ENCODE measurements around the gene NAV3.
"Not testable (repeated sequence)": the region's sequence is repeated elsewhere in the genome, so short reads cannot be mapped to it uniquely, and the experiment has no call there.

The NAV3 gene

GRCh38 chr12:78236264-78236663, 405.6 kb downstream of the NAV3 start:
- DNase-seq (ENCODE audit: low read depth in 2 of 2, low spot score in 1 of 2) = no peak

- DNase-seq (ENCODE audit: low read depth in 2 of 2, low spot score in 1 of 2) = no peak
Measured at GRCh38 chr12:78239544-78239943, 408.9 kb downstream of the NAV3 start.

- DNase-seq (ENCODE audit: low read depth in 2 of 2, low spot score in 1 of 2) = no peak
Measured at GRCh38 chr12:78240827-78241226, 410.1 kb downstream of the NAV3 start.

DNA sequence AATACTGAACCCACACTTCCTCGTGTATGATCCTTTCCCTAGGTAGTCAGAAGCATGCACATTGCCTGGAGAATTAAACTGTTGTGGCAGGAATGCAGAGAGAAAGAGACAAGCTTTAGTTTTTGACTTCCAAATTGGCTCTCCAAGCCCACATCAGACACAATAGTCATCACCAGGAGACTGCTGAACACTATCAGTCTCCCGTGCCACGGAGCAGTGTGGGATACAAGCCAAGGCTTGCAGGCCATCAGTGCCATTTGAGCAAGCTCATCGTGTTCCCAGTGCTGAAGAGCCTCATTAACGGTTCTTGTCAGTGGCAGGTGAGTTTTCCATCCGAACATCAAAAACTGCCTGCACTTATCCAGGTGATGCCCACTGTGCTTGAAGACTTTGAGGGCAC, 410.8 kb downstream of the NAV3 start:
- no peak for DNase-seq (ENCODE audit: low read depth in 2 of 2, low spot score in 1 of 2)

GRCh38 chr12:78244916-78245507, 414.3 kb downstream of the NAV3 start:
- no peak for DNase-seq (ENCODE audit: low read depth in 2 of 2, low spot score in 1 of 2)

- no peak for DNase-seq (ENCODE audit: low read depth in 2 of 2, low spot score in 1 of 2)
Measured at GRCh38 chr12:78248321-78248720, 417.6 kb downstream of the NAV3 start.

DNA sequence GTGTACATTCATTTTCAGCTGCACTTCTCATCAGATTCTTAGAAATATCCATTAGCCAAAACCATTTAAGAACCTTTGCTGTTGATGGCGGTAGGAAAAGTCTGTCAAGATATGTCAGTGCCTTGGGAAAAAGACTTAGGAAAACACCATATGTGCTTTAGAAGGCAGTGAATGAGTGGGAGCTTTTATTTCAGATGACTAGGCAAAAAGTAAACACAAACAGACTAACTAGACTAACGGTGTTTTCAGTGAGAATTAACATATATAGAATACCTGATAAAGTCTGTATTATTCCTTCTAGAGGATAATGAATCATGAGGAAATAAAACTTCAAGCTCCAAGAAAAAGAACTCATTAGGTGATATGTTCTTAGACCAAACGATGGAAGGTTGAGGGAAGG, 418.9 kb downstream of the NAV3 start:
- no peak for DNase-seq (ENCODE audit: low read depth in 2 of 2, low spot score in 1 of 2)

DNA sequence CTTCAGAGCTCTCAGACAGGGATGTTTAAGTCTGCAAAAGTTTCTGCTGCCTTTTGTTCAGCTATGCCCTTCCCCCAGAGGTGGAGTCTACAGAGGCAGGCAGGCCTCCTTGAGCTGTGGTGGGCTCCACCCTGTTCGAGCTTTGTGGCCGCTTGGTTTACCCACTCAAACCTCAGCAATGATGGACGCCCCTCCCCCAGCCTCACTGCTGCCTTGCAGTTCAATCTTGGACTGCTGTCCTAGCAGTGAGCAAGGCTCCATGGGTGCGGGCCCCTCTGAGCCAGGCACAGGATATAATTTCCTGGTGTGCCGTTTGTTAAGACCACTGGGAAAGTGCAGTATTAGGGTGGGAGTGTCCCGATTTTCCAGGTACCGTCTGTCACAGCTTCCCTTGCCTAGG, 427.0 kb downstream of the NAV3 start:
- DNase-seq (ENCODE audit: low read depth in 2 of 2, low spot score in 1 of 2) = not testable (repeated sequence)

DNA sequence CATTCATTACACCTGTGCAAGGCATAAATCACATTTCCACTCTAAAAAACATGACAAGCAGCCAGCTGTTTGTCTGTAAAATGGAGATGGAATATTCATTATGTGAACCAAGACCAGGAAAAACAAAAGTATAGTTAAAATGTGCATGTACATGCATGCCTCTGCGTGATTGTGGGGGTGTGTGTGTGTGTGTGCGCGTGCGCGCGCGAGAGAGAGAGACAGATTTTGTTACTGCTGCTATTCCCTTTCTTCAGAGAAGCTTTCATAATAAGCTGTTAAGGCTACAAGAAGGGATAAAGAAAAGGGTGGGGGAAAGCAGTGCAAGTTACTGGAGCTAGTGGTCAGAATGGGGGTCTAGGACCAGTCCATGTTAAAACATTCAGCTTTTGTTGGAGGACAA, 430.3 kb downstream of the NAV3 start:
- DNase-seq (ENCODE audit: low read depth in 2 of 2, low spot score in 1 of 2) = no peak

DNA sequence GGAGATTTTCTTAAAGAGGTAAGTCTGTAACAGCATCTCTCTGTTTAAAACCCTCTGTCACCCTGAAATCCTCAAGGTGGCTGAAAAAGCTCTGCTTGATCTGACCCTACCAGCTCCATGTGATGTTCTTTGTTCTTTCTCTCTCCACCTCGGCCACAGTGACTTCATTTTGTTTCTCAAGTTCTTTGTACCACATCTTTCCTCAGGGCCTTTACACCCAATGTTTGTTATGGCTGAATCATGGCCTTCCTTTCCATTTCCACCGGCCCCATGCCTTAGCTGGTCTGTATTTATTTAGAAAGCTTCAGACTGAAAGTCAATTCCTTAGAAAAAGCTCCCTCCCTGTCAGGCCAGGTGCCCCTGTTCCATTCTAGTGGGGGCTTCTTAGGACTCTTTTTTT, 431.2 kb downstream of the NAV3 start:
- DNase-seq (ENCODE audit: low read depth in 2 of 2, low spot score in 1 of 2) = no peak

Measured in stimulated activated CD8-positive, alpha-beta memory T cell treated with anti-CD3 and anti-CD28 coated beads, Interleukin-4, amount 100 ng/mL, for 1 hour (primary cell).